GM21825 (cell line): ENCODE measurements around the gene HNRNPK.

Experiments
- ATAC-seq: cut with Tn5 transposase; IDR thresholded peaks from one replicate; pipeline ENCODE4 v1.9.1; 2021; ENCODE audit warnings: mild to moderate bottlenecking, moderate library complexity; ENCODE audit not compliant: unreplicated experiment

Gene HNRNPK

GRCh38 chr9:83979812-83980394 is at the start of gene HNRNPK:
Gene HNRNPK (minus strand): TSS chr9:83980215. CDS start chr9:83978252, 1,963 bp downstream.
- ATAC-seq, result peak; percentile 76

- no peak for ATAC-seq
These were observed 47.2 kb upstream of the HNRNPK start for GRCh38 chr9:84027201-84027600.

- no peak for ATAC-seq
These were observed 44.1 kb upstream of the HNRNPK start for GRCh38 chr9:84024041-84024575.

- no peak for ATAC-seq
These were observed 27.6 kb upstream of the HNRNPK start for GRCh38 chr9:84007662-84008061.

- no peak for ATAC-seq
These were observed 23.2 kb upstream of the HNRNPK start for GRCh38 chr9:84003246-84003645.

GRCh38 chr9:84002344-84002743 is 22.3 kb upstream of the HNRNPK start:
- ATAC-seq, result peak; percentile 65

GRCh38 chr9:84001621-84002020 is 21.6 kb upstream of the HNRNPK start:
- ATAC-seq, result no peak

- ATAC-seq, result no peak
These were observed 20.2 kb upstream of the HNRNPK start for GRCh38 chr9:84000186-84000585.

GRCh38 chr9:83999141-83999918 is 19.3 kb upstream of the HNRNPK start:
- ATAC-seq, result no peak

- ATAC-seq, result no peak
These were observed 16.1 kb upstream of the HNRNPK start for GRCh38 chr9:83996126-83996525.

GRCh38 chr9:83992901-83993300 is 12.9 kb upstream of the HNRNPK start:
- ATAC-seq, result no peak

- no peak for ATAC-seq
These were observed 12.4 kb upstream of the HNRNPK start for GRCh38 chr9:83992407-83992806.

- no peak for ATAC-seq
These were observed 11.3 kb upstream of the HNRNPK start for GRCh38 chr9:83991355-83991754.

- ATAC-seq, result no peak
These were observed 8.4 kb upstream of the HNRNPK start for GRCh38 chr9:83988411-83988810.

GRCh38 chr9:83987402-83987791 is 7.4 kb upstream of the HNRNPK start:
- ATAC-seq, result no peak

- ATAC-seq, result no peak
These were observed 6.9 kb upstream of the HNRNPK start for GRCh38 chr9:83986765-83987401.

GRCh38 chr9:83986195-83986594 is 6.2 kb upstream of the HNRNPK start:
- ATAC-seq, result peak; percentile 39

GRCh38 chr9:83981126-83981871 is 1.3 kb upstream of the HNRNPK start:
- ATAC-seq, result no peak

GRCh38 chr9:83980395-83981125 is 545 bp upstream of the HNRNPK start, which contains the start of gene RMI1:
Gene RMI1 (plus strand): TSS chr9:83980805. CDS start chr9:84000987, 20,182 bp downstream.
- ATAC-seq, result peak; percentile 69
